ENCODE results near the gene RTEL1.
"Not testable (repeated sequence)": the region's sequence is repeated elsewhere in the genome, so short reads cannot be mapped to it uniquely, and the experiment has no call there.

Gene RTEL1

GRCh38 chr20:63648190-63648589 lies 9.9 kb upstream of the RTEL1 start:
- no peak for DNase-seq
- in situ Hi-C loops (cut with MboI; ENCODE audit: low pct_unique_long_range_greater_than_20kb, low sequenced_read_pairs) = no loop called here

- no peak for DNase-seq
- in situ Hi-C loops (cut with MboI; ENCODE audit: low pct_unique_long_range_greater_than_20kb, low sequenced_read_pairs) = no loop called here
These were observed 9.1 kb upstream of the RTEL1 start for GRCh38 chr20:63648895-63649589.

GRCh38 chr20:63650486-63650885 lies 7.6 kb upstream of the RTEL1 start:
- in situ Hi-C loops (cut with MboI; ENCODE audit: low pct_unique_long_range_greater_than_20kb, low sequenced_read_pairs); DNase-seq: not testable (repeated sequence)

DNA sequence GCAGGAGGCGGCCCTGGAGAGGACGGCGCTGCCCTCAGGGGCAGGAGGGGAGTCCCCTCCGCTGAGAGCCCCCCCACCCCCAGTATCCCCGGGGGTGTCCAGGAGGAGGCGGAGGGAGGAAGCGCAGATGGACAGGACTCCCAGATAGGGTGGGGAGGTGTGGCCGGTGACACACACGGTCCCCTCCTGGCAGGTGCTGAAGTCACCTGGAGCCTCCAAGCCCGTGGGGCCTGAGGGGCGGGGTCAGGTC lies 6.2 kb upstream of the RTEL1 start:
- DNase-seq = no peak
- in situ Hi-C loops (cut with MboI; ENCODE audit: low pct_unique_long_range_greater_than_20kb, low sequenced_read_pairs) = no loop called here

- DNase-seq = peak; percentile 42
- in situ Hi-C loops (cut with MboI; ENCODE audit: low pct_unique_long_range_greater_than_20kb, low sequenced_read_pairs) = no loop called here
These were observed 5.7 kb upstream of the RTEL1 start for GRCh38 chr20:63652192-63652980.

GRCh38 chr20:63653041-63653973 lies 4.8 kb upstream of the RTEL1 start, which contains the start of gene STMN3:
STMN3 (minus strand) TSS chr20:63653424; CDS start chr20:63653345, 79 bp downstream.
- peak; percentile 88 for DNase-seq
- in situ Hi-C loops (cut with MboI; ENCODE audit: low pct_unique_long_range_greater_than_20kb, low sequenced_read_pairs) = no loop called here

GRCh38 chr20:63653974-63654668 lies 4.0 kb upstream of the RTEL1 start:
- DNase-seq = no peak

DNA sequence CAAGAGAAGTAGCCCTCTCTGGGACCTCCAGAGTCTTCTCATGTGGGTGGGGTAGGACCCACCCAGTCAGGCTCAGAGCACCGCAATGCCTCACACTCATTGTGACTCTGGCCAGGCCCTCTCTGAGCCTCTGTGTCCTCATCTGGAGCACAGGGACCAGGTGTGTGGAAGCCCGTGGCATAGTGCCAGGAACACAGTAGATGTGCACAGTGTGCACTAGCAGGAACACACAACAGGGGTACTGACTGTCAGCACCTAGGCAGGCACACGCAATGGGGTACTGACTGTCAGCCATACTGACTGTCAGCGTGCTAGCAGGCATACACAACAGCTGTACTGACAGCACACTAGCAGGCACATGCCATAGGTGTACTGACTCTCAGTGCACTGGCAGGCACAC lies 2.9 kb upstream of the RTEL1 start:
- in situ Hi-C loops (cut with MboI; ENCODE audit: low pct_unique_long_range_greater_than_20kb, low sequenced_read_pairs) = no loop called here
- DNase-seq = no peak

More at GRCh38 chr20:63653974-63654668, 4.0 kb upstream of the RTEL1 start:
- in situ Hi-C loops (cut with MboI; ENCODE audit: low pct_unique_long_range_greater_than_20kb, low sequenced_read_pairs) = no loop called here

DNA sequence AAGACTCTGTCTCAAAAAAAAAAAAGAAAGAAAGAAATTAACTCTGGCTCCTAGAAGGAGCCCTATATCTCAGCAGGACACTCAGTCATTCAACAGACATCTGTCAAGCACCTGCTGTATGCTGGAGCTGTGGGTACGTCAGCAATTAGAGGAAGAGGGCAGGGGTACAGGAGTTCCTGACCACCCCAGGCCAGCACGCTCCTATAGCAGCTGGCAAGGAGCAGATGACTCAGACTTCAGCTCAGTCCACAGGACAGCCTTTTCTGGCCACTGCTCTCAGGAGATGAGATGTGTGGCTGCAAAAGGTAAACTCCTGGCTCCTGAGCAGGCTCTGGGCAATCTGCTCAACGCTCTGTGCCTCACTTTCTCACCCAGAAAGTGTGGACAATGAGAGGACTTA lies 1.7 kb upstream of the RTEL1 start:
- DNase-seq = no peak
- in situ Hi-C loops (cut with MboI; ENCODE audit: low pct_unique_long_range_greater_than_20kb, low sequenced_read_pairs) = no loop called here

DNA sequence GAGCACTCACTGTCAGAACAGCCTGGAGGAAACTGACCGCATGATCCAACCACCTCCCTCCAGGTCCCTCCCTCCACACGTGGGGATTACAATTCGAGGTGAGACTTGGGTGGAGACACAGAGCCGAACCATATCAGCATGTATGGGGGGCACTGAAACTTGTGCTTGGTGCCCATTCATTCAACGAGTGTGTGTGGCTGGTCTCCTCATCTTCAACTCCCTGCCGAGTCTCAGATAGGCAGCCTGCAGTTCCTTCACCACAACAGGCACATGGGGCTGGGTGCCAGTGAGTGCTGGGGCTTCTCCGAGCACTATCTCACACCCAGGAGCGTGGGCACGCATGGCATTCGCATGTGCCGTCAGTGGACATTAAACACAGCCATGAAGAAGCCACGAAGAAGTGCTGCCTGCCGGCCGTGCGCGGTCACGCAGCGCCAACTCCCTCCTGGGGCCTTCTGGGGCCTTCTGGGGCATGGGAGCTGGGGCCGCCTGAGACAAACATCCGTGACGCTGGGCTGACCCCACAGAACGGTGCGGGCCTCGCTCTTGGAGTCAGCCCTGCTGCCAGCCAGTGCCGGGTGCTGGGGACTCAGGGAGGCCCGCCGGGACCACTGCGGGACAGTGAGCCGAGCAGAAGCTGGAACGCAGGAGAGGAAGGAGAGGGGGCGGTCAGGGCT lies 714 bp upstream of the RTEL1 start:
- in situ Hi-C loops (cut with MboI; ENCODE audit: low pct_unique_long_range_greater_than_20kb, low sequenced_read_pairs) = no loop called here

DNA sequence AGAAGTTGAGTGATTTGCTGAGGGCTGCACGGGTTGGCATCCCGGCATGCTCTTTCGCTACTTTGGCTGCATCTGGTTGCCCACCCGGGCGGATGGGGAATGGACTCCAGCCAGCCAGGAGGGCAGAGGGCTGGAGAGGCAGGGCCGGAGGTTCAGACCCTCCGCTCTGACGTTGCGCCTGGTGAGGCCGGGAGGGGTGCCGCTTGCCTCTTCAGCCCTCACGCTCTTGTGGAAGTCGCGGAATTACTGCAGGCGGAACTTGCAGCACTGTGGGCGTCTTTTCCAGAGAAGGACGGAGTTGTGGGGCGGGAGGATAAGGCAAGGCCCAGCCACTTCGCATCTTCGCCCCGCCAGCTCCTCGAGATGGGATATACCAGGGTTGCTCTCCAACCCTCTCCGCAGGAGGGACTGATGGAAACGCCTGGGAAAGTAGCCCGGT lies 656 bp downstream of the RTEL1 start:
- DNase-seq = no peak
- in situ Hi-C loops (cut with MboI; ENCODE audit: low pct_unique_long_range_greater_than_20kb, low sequenced_read_pairs) = no loop called here

More for the DNA sequence above, 714 bp upstream of the RTEL1 start:
- DNase-seq = peak; percentile 40

- no peak for DNase-seq
- in situ Hi-C loops (cut with MboI; ENCODE audit: low pct_unique_long_range_greater_than_20kb, low sequenced_read_pairs) = no loop called here
These were observed 1.3 kb downstream of the RTEL1 start for GRCh38 chr20:63659370-63659769.

GRCh38 chr20:63660174-63660573 lies 2.1 kb downstream of the RTEL1 start:
- DNase-seq; in situ Hi-C loops (cut with MboI; ENCODE audit: low pct_unique_long_range_greater_than_20kb, low sequenced_read_pairs): not testable (repeated sequence)

- in situ Hi-C loops (cut with MboI; ENCODE audit: low pct_unique_long_range_greater_than_20kb, low sequenced_read_pairs) = no loop called here
- DNase-seq = no peak
These were observed 2.5 kb downstream of the RTEL1 start for GRCh38 chr20:63660622-63661021.

- in situ Hi-C loops (cut with MboI; ENCODE audit: low pct_unique_long_range_greater_than_20kb, low sequenced_read_pairs) = no loop called here
These were observed 3.0 kb downstream of the RTEL1 start for GRCh38 chr20:63661108-63661507.

DNA sequence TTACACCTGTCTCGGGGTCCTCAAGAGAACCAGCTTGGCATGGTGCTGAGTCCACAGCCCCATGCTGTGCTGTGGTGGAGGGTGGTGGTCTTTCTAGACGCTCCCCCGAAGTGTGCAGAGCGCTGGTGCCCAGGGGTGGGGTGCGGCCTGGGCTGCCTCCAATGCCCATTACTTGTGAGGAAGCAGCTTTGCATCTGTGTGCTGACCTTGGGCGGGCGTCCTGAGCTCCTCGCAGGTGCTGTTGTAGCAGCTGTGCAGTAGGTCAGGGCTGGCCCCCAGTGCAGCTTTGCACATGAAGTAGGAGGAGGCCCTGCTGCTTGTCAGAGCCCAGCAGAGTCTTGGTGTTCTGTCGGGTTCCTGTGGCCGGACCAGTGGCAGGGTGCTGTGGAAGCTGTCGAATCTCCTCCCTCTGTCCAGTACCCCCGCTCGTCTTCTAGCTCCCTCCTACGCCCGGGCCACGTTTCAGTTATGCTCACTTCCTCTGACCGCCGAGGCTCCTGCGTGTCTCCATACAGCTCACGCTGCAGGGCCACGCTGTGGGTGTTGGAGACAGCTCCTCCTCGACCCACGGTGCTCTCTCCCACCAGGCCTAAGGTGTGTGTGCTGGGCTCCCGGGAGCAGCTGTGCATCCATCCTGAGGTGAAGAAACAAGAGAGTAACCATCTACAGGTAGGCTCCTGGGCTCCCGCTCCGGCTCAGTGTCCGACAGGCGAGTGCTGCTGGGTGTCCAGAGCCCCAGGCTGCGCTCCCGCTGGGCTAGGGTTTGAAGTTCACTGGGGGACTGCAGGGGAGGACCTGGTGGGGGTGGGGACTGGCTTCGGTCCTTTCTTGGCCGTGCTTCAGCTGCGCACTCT lies 4.1 kb downstream of the RTEL1 start:
- in situ Hi-C loops (cut with MboI; ENCODE audit: low pct_unique_long_range_greater_than_20kb, low sequenced_read_pairs) = no loop called here
- no peak for DNase-seq

More at GRCh38 chr20:63661108-63661507, 3.0 kb downstream of the RTEL1 start:
- DNase-seq = no peak

DNA sequence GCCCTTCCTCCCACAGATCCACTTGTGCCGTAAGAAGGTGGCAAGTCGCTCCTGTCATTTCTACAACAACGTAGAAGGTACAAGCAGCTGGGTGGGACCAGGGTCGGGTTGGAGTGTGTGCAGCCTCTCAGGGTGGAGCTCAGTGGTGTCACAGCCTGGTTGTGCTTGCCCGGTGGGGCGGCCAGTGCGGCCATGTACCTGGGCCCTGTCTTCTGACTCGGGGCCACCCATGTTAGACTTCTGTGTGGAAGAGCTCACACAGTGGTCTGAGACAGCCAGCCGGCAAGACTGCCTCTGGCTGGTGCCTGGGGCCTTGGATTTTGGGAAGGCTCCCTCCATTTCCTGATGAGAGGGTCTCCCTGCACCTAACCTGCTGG lies 4.7 kb downstream of the RTEL1 start:
- no peak for DNase-seq
- in situ Hi-C loops (cut with MboI; ENCODE audit: low pct_unique_long_range_greater_than_20kb, low sequenced_read_pairs) = no loop called here

All from KBM-7 (cell line).